K562 (cell line): Measurements from ENCODE around the gene CDC6. TPM values are rescaled to one million over a fixed set of nuclear protein-coding genes. Genes with fewer than 3 reads are reported as not detected.

Experiments
- ATAC-seq: fragments of 200-7000 bp; cut with Tn5 transposase; 3 replicates; pipeline ENCODE4 v1.9.1; 2020; ENCODE audit warnings: moderate library complexity
- BruUV-seq: library from RNA; stranded (reverse); fragments of 400-500 nt; replicated peaks from 2 replicates; lab custom pipeline; 2021; lab: Mats Ljungman, UMichigan
- CTCF ChIA-PET: fragments of 300-600 bp; formaldehyde crosslinking; extraction: SDS; loops from one replicate; lab custom pipeline; 2021; ENCODE audit warnings: low intra/inter-chr PET ratio; lab: Yijun Ruan, JAX
- POLR2A ChIA-PET: fragments of 300-600, 350-650 bp; sonication (Branson Sonifier 250); formaldehyde crosslinking; extraction: SDS; loops from one replicate; lab custom pipeline; 2021; ENCODE audit warnings: antibody characterized with exemption, inconsistent platforms; lab: Yijun Ruan, JAX
- DNase-seq, 4 experiments: peaks; one replicate each; pipeline versions ENCODE4 v3.0.0 to v3.0.0-alpha.2; 2011 to 2018; ENCODE audit warnings: low spot score in 3 of 4, mixed read lengths in 3 of 4; ENCODE audit errors: extremely low read depth in 1 of 4
- FAIRE-seq: peaks from 2 replicates; lab custom pipeline; 2011; peaks lifted over from hg19 to GRCh38; lab: Jason Lieb, UNC
- H2AFZ ChIP-seq: 2 replicates; pipeline ENCODE4 v1.6.0; 2011; ENCODE audit warnings: low read depth, low read length, control low read depth, inconsistent platforms
- H3K27ac ChIP-seq: fragments of 200-600 bp; 3 replicates; pipeline ENCODE4 v1.8.0; 2011; ENCODE audit warnings: low read depth, mild to moderate bottlenecking, control low read depth, inconsistent platforms, low read length, moderate library complexity, mixed read lengths; ENCODE audit errors: extremely low read depth
- H3K27me3 ChIP-seq, 2 experiments: fragments of 300-600 bp in 1 of 2; 2 replicates in 1 of 2; 3 replicates in 1 of 2; pipeline versions ENCODE4 v1.6.0 to v1.8.0; 2011; ENCODE audit warnings: inconsistent platforms in 2 of 2, low read length in 2 of 2, mild to moderate bottlenecking in 1 of 2, mixed read lengths in 1 of 2, moderate library complexity in 1 of 2; ENCODE audit not compliant: control insufficient read depth in 2 of 2, insufficient read depth in 2 of 2
- H3K36me3 ChIP-seq: fragments of 300-600 bp; 3 replicates; pipeline ENCODE4 v1.8.0; 2011; ENCODE audit warnings: mild to moderate bottlenecking, low read length, inconsistent platforms; ENCODE audit not compliant: control insufficient read depth, insufficient read depth
- H3K4me1 ChIP-seq, 2 experiments: fragments of 200-600 bp in 1 of 2; replicated peaks in 1 of 2; 2 replicates in 1 of 2; 3 replicates in 1 of 2; pipeline versions ENCODE4 v1.5.1 to v1.8.0; 2011; ENCODE audit warnings: inconsistent platforms in 2 of 2, low read length in 2 of 2, mild to moderate bottlenecking in 1 of 2, mixed read lengths in 1 of 2, moderate library complexity in 1 of 2; ENCODE audit not compliant: control insufficient read depth in 2 of 2, insufficient read depth in 2 of 2
- H3K4me2 ChIP-seq: 2 replicates; pipeline ENCODE4 v1.6.1; 2011; ENCODE audit warnings: low read length, control low read depth, inconsistent platforms, mixed read lengths; ENCODE audit not compliant: insufficient read depth
- H3K4me3 ChIP-seq: fragments of 200-600 bp; sonication (generic), shearing (Covaris generic); 2 replicates; pipeline ENCODE4 v1.5.1; 2016; ENCODE audit warnings: control low read depth, inconsistent platforms
- H3K79me2 ChIP-seq: fragments of 200-600 bp; 3 replicates; pipeline ENCODE4 v1.8.0; 2011; ENCODE audit warnings: low read length, inconsistent platforms; ENCODE audit not compliant: control insufficient read depth, insufficient read depth
- H3K9ac ChIP-seq, 2 experiments: 2 replicates each; pipeline versions ENCODE4 v1.6.0 to v1.6.1; 2011; ENCODE audit warnings: low read depth in 2 of 2, low read length in 2 of 2, control low read depth in 1 of 2, inconsistent platforms in 1 of 2, mild to moderate bottlenecking in 1 of 2, mixed read lengths in 1 of 2; ENCODE audit not compliant: insufficient read depth in 1 of 2
- H3K9me1 ChIP-seq: one replicate; pipeline ENCODE4 v1.6.0; 2011; ENCODE audit warnings: inconsistent platforms, mild to moderate bottlenecking, low read length, moderate library complexity; ENCODE audit not compliant: control insufficient read depth, insufficient read depth
- H3K9me3 ChIP-seq: replicated peaks from 2 replicates; pipeline ENCODE4 v1.5.1; 2011; ENCODE audit warnings: low read depth, low read length, inconsistent platforms; ENCODE audit not compliant: control insufficient read depth, insufficient read depth
- H4K20me1 ChIP-seq: replicated peaks from 2 replicates; pipeline ENCODE4 v1.6.1; 2011; ENCODE audit warnings: low read length, inconsistent platforms, mixed read lengths; ENCODE audit not compliant: control insufficient read depth, insufficient read depth
- RBFOX2 ChIP-seq: fragments of 200-400 bp; formaldehyde crosslinking; IDR thresholded peaks from 2 replicates; pipeline ENCODE4 v1.6.1; 2017; ENCODE audit warnings: low read depth, mild to moderate bottlenecking, low read length, moderate library complexity
- WGBS: fragments of 100-300 bp; shearing (Covaris generic); methylation state at CpG from one replicate; pipeline ENCODE4 v1.1.6; 2016; ENCODE audit warnings: low coverage, mixed read lengths; ENCODE audit not compliant: insufficient coverage; ENCODE audit errors: missing lambda C conversion rate; 5-methylcytosine and 5-hydroxymethylcytosine counted together
- in situ Hi-C: fragments of 300-500 bp; cut with MboI; formaldehyde crosslinking; loops from 4 replicates; pipeline ENCODE4 v1.15.0; 2018; ENCODE audit warnings: inconsistent platforms, mixed read lengths
- intact Hi-C: fragments of 100-400 bp; cut with micrococcal nuclease; formaldehyde crosslinking; loops from 2 replicates; pipeline ENCODE4 v1.14.2; 2022
- polyA plus RNA-seq, 8 experiments: library from polyadenylated mRNA; depleted of rRNA in 4 of 8; stranded (reverse) in 5 of 8; unstranded in 3 of 8; fragments of >200 nt; fragmentation: Nextera tagmentation in 2 of 8; fragmentation: Illumina TruSeq in 1 of 8; extraction: Ambion mirVana in 2 of 8; extraction: Trizol in 1 of 8; gene quantifications; 2 replicates each; pipeline versions ENCODE4 v1.2.1 to v1.2.3, GENCODE V29; 2011 to 2014; ENCODE audit warnings: inconsistent platforms in 1 of 8, missing spikeins in 1 of 8
- total RNA-seq, 7 experiments: library from RNA; depleted of rRNA in 6 of 7; stranded (reverse); fragments of >200 nt in 6 of 7; fragmentation: Illumina TruSeq in 2 of 7; extraction: Trizol in 2 of 7; gene quantifications; 2 replicates each; pipeline versions ENCODE4 v1.2.1 to v1.2.3, GENCODE V29; 2011 to 2021; ENCODE audit warnings: low replicate concordance in 1 of 7
- TF ChIP-seq, protein P1 (sequence below): fragments of 450-650 bp; IDR thresholded peaks from 2 replicates; pipeline ENCODE4 v1.6.1; 2017; ENCODE audit warnings: antibody characterized with exemption

Gene CDC6
- total and polyA plus RNA-seq, 9 of the 15 experiments (the other 6 are each of a cell fraction or from before 2014, with no cell fraction given) = 29.6 to 141 (median 106) TPM

- Histone ChIP-seq H3K36me3 (peaks cover 32% of the 10 kb centered on the region; the same call in 2 of the 3 replicates), H3K79me2 (peaks cover 27% of the 10 kb centered on the region), H3K27me3 (no peaks in the 10 kb centered on the region), H3K4me1 (peaks cover 26 to 50% of the 10 kb centered on the region in 2 experiments), H3K9ac (peak overlapping the region in 1 of 2 experiments; percentile 38; a peak in 2 of 4 replicates), H3K9me3 (no peaks in the 10 kb centered on the region), H3K9me1 (no peaks in the 10 kb centered on the region), H2AFZ (no peak overlapping the region), H3K4me3 (no peak overlapping the region), H3K4me2 (no peak overlapping the region), H3K27ac (no peak overlapping the region), H4K20me1 (no peaks in the 10 kb centered on the region; the same call in 1 of the 2 replicates)
- WGBS = 81% methylated on average over 13 of the region's 13 CpGs
- DNase-seq (no peak), FAIRE-seq (no peak), ATAC-seq (no peak)
- BruUV-seq = no TSS peak
- 0 out of 2 replicates have a peak, but pooled peaks have one; percentile 24 for TF ChIP-seq RBFOX2
- TF ChIP-seq, protein P1, sequence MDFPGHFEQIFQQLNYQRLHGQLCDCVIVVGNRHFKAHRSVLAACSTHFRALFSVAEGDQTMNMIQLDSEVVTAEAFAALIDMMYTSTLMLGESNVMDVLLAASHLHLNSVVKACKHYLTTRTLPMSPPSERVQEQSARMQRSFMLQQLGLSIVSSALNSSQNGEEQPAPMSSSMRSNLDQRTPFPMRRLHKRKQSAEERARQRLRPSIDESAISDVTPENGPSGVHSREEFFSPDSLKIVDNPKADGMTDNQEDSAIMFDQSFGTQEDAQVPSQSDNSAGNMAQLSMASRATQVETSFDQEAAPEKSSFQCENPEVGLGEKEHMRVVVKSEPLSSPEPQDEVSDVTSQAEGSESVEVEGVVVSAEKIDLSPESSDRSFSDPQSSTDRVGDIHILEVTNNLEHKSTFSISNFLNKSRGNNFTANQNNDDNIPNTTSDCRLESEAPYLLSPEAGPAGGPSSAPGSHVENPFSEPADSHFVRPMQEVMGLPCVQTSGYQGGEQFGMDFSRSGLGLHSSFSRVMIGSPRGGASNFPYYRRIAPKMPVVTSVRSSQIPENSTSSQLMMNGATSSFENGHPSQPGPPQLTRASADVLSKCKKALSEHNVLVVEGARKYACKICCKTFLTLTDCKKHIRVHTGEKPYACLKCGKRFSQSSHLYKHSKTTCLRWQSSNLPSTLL = no peak
- ChIA-PET CTCF (no interaction called here), POLR2A (interaction anchor here (0.6 to 1.1 kb wide), 4 partner anchors 14 to 79 kb away, joined by 3 to 4 read pairs (median 3); partner anchors contain the start of gene TOP2A)
- in situ Hi-C loops = no loop called here
- intact Hi-C loops = no loop called here
These were observed 51.4 kb downstream of the CDC6 start for GRCh38 chr17:40338941-40339649.
